GM21786 (cell line): ENCODE results near the gene IQSEC3.

Experiments
- ATAC-seq: cut with Tn5 transposase; IDR thresholded peaks from one replicate; pipeline ENCODE4 v1.9.1; 2021; ENCODE audit not compliant: unreplicated experiment

The IQSEC3 gene

DNA sequence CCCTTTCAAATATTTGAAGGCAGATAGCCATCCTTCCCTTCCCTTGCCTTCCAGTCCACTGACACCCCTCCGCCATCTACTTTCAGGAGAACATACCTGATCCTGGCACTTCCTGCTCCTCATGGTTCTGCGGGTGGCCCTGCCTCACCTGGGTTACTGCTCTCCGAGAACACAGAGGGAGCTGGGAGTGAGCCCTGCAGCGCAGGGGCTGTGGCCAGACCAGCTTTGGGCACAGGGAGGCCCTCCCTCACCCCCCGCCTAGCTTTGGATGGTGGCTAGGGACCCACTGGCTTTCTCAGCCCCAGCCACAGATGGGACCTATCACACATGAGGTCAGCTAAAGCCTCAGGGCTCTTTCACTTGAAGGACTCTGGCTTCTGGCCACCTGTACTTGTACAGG lies 12.4 kb downstream of the IQSEC3 start:
- no peak for ATAC-seq

DNA sequence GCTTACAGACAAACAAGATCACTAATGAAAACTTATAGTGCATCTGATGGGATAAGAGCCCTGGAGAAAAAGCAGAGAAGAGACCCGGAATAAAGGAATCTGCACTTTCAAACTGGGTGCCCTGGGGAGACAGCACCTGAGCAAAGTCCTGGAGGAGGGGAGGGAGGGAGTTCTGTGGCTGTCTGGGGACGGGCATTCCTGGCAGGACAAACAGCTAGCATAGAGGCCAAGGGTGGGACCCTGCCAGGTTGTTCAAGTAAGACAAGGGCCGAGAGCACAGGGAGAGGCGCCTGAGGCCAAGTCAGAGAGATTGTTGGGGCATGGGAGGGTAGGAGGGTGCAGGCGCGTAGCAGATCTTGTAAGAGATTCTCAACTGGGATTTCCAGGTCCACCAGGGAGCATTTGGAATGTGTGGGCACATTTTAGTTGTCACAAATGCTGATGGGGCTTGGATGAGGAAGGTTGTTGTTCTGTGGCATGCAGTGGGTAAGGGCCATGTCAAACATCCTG lies 14.2 kb downstream of the IQSEC3 start:
- no peak for ATAC-seq

DNA sequence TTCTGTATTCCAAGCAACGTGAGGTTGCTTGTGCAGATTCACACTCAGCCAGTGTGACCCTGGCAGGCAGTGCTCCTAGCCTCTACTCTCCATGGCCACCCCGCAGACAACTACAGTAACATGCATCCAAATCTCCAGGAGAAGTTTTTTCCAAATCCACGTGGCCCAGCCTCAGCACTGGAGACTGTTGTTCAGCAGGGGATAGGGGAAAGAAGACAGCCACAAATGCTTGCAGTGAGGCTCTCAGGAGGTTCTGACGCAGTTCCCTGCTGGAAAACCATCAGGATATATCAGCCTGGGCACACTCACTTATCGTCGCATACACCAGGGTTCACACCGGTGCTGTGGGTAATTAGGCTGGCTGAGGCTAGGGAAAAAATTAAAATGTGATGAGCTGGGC lies 16.2 kb downstream of the IQSEC3 start:
- ATAC-seq: no peak

DNA sequence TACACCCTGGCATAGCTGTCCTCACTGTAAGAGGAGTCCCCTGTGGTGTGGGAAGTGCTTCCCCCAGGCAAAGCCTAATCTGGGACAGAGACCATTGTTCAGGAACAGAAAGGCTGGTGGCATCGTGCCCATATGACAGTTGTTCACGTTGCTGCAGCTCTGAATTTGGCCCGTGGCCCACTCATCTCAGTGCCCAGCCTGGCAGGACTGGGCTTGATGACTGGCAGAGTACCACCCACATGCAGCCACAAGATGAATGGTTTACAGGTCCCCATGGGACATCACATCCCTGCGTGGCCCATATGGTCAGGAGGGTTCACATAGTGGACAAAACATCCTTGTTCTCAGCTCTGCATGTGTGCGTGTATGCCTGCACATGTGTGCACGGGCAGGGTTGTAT lies 17.5 kb downstream of the IQSEC3 start:
- no peak for ATAC-seq

DNA sequence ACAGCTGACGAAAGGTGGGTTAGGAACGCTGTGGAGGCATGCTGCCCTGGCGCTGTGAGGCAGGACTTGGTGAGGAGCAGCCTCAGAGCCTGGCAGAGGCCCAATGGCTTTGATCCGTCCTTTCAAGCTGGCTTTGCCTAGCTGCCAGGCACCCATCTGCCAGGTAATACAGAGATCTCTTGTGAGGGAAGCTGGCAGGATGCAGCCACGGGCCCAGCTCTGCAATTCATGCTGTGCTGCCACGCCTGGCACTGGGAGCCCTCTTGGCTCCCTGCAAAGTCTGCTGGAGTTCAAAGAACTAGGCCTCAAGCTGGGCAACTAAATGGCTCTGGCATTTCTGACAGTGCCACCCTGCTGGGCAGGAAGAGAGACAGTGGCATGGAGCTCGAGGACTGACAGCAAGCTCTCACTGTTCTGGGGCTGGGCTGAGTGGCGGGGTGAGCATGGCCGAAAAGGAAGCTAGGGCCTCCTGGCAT lies 18.7 kb downstream of the IQSEC3 start:
- ATAC-seq: no peak

GRCh38 chr12:87315-87714 lies 20.7 kb downstream of the IQSEC3 start:
- no peak for ATAC-seq

GRCh38 chr12:87856-88255 lies 21.3 kb downstream of the IQSEC3 start:
- no peak for ATAC-seq

- no peak for ATAC-seq
These were observed 23.1 kb downstream of the IQSEC3 start for GRCh38 chr12:89653-90052.

- no peak for ATAC-seq
These were observed 24.6 kb downstream of the IQSEC3 start for GRCh38 chr12:91213-91612.

GRCh38 chr12:93266-94005 lies 26.9 kb downstream of the IQSEC3 start:
- no peak for ATAC-seq

DNA sequence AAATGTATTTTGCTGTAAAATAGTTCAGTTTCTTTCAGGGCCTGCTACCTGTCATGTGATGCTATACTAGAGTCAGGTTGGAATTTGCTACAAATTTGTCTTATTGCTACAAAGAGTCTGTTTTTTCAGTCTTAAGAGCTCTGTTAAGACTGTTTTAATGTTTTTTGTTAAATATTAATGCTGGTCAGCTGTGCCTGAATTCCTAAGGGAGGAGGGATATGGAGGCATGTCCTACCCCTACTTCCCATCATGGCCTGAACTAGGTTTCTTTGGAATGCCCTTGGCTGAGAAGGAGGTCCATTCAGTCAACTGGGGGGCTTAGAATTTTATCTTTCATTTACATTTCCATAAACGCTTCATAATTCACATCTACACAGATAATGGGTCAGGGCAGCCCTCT lies 30.0 kb downstream of the IQSEC3 start:
- no peak for ATAC-seq

GRCh38 chr12:98924-99352 lies 32.4 kb downstream of the IQSEC3 start:
- no peak for ATAC-seq

- ATAC-seq: no peak
These were observed 33.0 kb downstream of the IQSEC3 start for GRCh38 chr12:99605-100004.

GRCh38 chr12:101969-102878 lies 35.7 kb downstream of the IQSEC3 start:
- no peak for ATAC-seq

DNA sequence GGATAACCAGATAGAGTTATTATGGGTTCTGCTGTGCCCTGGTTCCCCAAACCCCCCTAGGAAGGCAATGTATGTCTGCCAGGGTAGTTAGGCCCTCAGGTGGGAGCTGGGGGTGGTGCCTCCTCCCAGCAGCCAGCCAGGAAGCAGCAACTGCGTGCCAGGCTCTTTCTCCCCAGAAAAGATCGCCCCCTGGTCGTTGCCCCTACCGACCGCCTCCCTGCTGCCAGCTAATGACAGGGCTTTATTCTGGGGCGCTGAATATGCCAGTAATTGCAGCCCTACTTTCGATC lies 36.3 kb downstream of the IQSEC3 start:
- no peak for ATAC-seq

DNA sequence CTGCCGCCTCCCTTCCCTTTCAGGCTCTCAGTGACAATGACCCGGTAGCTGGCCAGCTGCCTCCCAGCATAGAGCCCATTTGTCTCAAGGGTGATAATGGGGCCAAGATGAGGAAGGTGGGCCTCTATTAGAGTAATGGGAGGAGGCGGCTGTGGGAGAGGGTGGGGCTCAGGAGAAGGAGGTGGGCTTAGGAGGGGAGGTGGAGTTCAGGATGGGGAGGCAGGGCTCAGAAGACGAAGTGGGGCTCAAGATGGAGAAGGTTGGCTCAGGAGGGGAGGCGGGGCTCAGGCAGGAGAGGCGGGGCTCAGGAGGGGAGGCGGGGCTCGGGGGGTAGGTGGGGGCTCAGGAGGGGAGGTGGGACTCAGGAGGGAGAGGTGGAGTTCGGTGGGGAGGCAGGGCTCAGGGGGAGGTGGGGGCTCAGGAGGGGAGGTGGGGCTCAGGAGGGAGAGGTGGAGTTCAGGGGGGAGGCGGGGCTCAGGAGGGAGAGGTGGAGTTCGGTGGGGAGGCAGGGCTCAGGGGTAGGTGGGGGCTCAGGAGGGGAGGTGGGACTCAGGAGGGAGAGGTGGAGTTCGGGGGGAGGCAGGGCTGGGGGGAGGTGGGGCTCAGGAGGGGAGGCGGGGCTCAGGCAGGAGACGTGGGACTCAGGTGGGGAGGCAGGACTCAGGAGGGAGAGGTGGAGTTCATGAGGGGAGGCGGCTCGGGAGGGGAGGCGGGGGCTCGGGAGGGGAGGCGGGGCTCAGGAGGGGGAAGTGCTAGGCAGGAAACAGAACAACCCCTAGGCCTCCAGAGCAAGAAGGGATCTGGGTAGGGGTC lies 36.8 kb downstream of the IQSEC3 start:
- ATAC-seq: no peak

DNA sequence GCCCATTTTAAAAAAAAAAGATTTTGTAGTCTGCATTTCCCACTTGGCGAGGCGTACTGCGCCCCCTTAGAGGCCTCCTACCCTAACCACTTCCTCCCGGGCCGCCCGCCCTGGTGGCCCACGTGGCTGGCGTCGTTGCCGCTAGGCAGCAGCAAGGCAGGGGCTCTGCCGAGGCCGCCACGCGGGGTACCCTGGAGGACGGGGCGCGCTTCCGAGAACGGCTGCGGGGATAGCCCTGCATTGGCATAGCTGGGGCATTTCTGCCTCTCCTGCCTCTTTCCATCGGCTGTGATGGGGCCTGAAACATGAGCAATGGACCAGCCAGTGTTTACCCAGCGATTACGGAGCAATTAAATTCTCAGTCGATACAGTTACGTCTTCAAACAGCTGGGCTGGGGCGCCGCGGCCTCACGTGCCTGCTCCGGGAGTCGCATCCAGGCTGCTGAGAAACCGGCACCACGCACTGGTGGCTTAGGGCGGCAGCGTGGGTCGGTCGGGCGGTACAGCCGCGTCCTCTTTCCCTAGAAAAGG lies 38.0 kb downstream of the IQSEC3 start:
- no peak for ATAC-seq

DNA sequence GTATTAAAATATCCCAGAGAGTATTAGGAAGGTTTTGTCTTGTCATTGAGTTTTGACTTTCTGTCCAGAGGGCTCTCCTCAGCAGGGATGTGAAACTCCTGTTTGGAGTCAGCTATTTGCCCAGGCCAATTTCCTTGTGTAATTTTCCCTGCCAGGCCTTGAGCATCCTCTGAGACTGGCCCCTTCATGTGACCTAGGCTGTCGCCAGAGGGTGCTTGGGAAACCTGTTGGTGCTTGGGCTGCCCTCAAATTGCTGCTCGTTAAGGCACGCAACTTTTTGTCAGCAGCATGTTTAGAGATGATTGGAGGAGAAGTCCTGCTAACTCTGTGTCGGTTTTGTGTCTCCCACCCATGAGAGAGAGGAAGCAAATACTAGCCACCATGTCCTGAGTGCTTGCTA lies 39.1 kb downstream of the IQSEC3 start:
- ATAC-seq: no peak

DNA sequence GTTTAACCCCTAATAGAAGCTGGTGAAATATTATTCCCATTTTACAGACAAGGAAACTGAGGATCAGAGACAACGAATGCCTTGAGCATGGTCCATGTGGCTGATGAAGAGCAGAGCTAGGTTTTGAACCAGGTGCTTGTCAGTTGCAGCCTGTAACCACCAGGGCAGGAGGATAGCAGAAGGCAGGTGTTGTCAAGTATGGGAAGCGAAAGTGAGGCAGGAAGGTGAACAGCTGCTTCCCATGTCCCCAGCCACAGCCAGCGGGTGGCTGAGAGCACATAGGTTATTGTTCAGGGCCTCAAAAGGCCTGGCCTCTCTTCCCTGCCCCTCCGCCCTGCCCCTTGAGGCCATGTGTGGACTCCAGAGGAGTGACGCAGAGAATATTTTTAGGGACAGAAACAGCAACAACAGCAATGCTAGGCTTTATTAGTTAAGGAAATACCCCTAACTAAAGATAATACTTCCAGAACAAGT lies 39.6 kb downstream of the IQSEC3 start:
- ATAC-seq: peak; percentile 79

GRCh38 chr12:108594-108993 lies 42.0 kb downstream of the IQSEC3 start:
- ATAC-seq: no peak

DNA sequence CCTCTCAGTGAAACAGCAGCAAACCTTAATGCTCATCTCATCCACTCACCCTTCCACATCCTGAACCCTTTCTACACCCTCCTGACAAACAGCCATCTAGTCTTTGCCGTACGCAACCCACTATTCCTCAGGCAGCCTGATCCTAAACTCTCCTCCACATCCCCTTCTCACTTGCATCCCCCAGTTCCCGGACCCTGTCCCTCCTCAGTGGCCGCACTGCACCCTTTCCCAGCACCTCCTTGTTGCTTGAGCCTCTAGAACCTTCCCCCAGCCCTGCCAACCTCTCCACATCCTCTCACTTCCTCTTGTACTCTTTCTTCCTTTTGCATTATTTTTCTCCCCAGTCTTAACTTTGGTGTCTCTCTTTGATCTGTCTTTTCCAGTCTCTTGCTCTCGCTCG lies 42.9 kb downstream of the IQSEC3 start:
- no peak for ATAC-seq
